MM.1S (cell line): ENCODE results near the gene CARD10.

Experiments used
- DNase-seq: peaks from one replicate; pipeline ENCODE4 v3.0.0-alpha.2; 2015
- H2AFZ ChIP-seq: fragments of 300-600 bp; sonication (generic); 2 replicates; pipeline ENCODE4 v1.6.0; 2016; ENCODE audit warnings: antibody characterized with exemption, low read length
- H3F3A ChIP-seq: fragments of 300-600 bp; sonication (generic); 2 replicates; pipeline ENCODE4 v1.6.1; 2016; ENCODE audit warnings: mild to moderate bottlenecking, antibody characterized with exemption, low read length, moderate library complexity, mixed read lengths; ENCODE audit not compliant: insufficient read depth
- H3K27ac ChIP-seq: fragments of 300-600 bp; sonication (generic); 2 replicates; pipeline ENCODE4 v1.5.1; 2016; ENCODE audit warnings: mild to moderate bottlenecking, low read length
- H3K27me3 ChIP-seq: fragments of 300-600 bp; sonication (generic); replicated peaks from 2 replicates; pipeline ENCODE4 v1.6.0; 2016; ENCODE audit warnings: low read length; ENCODE audit not compliant: insufficient read depth
- H3K36me3 ChIP-seq: fragments of 300-600 bp; sonication (generic); replicated peaks from 2 replicates; pipeline ENCODE4 v1.6.1; 2016; ENCODE audit warnings: mild to moderate bottlenecking, low read length, mixed read lengths; ENCODE audit not compliant: insufficient read depth
- H3K4me1 ChIP-seq: fragments of 300-600 bp; sonication (generic); 2 replicates; pipeline ENCODE4 v1.6.1; 2016; ENCODE audit warnings: low read length, mixed read lengths
- H3K4me2 ChIP-seq: fragments of 300-600 bp; sonication (generic); 2 replicates; pipeline ENCODE4 v1.6.0; 2016; ENCODE audit warnings: low read depth, low read length
- H3K4me3 ChIP-seq: fragments of 300-600 bp; sonication (generic); 2 replicates; pipeline ENCODE4 v1.5.1; 2016; ENCODE audit warnings: low read length, mixed read lengths
- H3K79me2 ChIP-seq: fragments of 300-600 bp; sonication (generic); 2 replicates; pipeline ENCODE4 v1.6.1; 2016; ENCODE audit warnings: mixed run types, low read length, mixed read lengths
- H3K9ac ChIP-seq: fragments of 300-600 bp; sonication (generic); 2 replicates; pipeline ENCODE4 v1.6.1; 2016; ENCODE audit warnings: low read length, mixed read lengths
- H3K9me2 ChIP-seq: fragments of 300-600 bp; sonication (generic); replicated peaks from 2 replicates; pipeline ENCODE4 v1.6.1; 2016; ENCODE audit warnings: mild to moderate bottlenecking, low read length, mixed read lengths; ENCODE audit not compliant: insufficient read depth
- H3K9me3 ChIP-seq: fragments of 300-600 bp; sonication (generic); replicated peaks from 2 replicates; pipeline ENCODE4 v1.6.1; 2016; ENCODE audit warnings: mild to moderate bottlenecking, low read length, mixed read lengths; ENCODE audit not compliant: insufficient read depth
- H4K20me1 ChIP-seq: fragments of 300-600 bp; sonication (generic); 2 replicates; pipeline ENCODE4 v1.6.1; 2016; ENCODE audit warnings: mild to moderate bottlenecking, low read length, moderate library complexity, mixed read lengths; ENCODE audit not compliant: insufficient read depth
- CTCF ChIP-seq: fragments of 300-600 bp; sonication (generic); IDR thresholded peaks from 2 replicates; pipeline ENCODE4 v1.5.1; 2016; ENCODE audit warnings: antibody characterized with exemption, low read length, mixed read lengths
- EZH2 ChIP-seq: fragments of 300-600 bp; sonication (generic); optimal IDR thresholded peaks from 2 replicates; pipeline ENCODE3; 2017; ENCODE audit warnings: low read depth, mild to moderate bottlenecking, antibody characterized with exemption, low read length, mixed read lengths
- EZH2phosphoT487 ChIP-seq: fragments of 300-600 bp; sonication (generic); IDR thresholded peaks from 2 replicates; pipeline ENCODE4 v1.6.1; 2018; ENCODE audit warnings: antibody characterized with exemption, low read length

CARD10 gene

GRCh38 chr22:37561212-37562048 is 42.2 kb upstream of the CARD10 start:
- TF ChIP-seq CTCF (peak; percentile 74), EZH2phosphoT487 (no peak)
- Histone ChIP-seq H3K9ac (no peak overlapping the region), H3K79me2 (no peaks in the 10 kb centered on the region), H4K20me1 (no peaks in the 10 kb centered on the region), H3K36me3 (no peaks in the 10 kb centered on the region), H3K9me3 (no peaks in the 10 kb centered on the region), H3F3A (no peaks in the 10 kb centered on the region), H3K4me3 (no peak overlapping the region), H3K9me2 (no peaks in the 10 kb centered on the region), H3K27ac (no peak overlapping the region), H3K4me1 (peaks cover 12% of the 10 kb centered on the region), H3K4me2 (peak overlapping the region; percentile 33; the same call in 1 of the 2 replicates), H2AFZ (peak overlapping the region; percentile 53; the same call in 1 of the 2 replicates), H3K27me3 (peaks cover 53% of the 10 kb centered on the region)
- peak; percentile 46 for DNase-seq

- Histone ChIP-seq H3K9ac (no peak overlapping the region), H4K20me1 (no peaks in the 10 kb centered on the region), H3K9me2 (no peaks in the 10 kb centered on the region), H3K9me3 (no peaks in the 10 kb centered on the region), H3K36me3 (no peaks in the 10 kb centered on the region), H3K4me2 (no peak overlapping the region), H3K4me1 (peaks cover 9% of the 10 kb centered on the region), H3K79me2 (no peaks in the 10 kb centered on the region), H3F3A (no peaks in the 10 kb centered on the region), H2AFZ (no peak overlapping the region), H3K27ac (no peak overlapping the region), H3K4me3 (no peak overlapping the region), H3K27me3 (peaks cover 59% of the 10 kb centered on the region)
- no peak for DNase-seq
- TF ChIP-seq EZH2 (no peak), CTCF (no peak), EZH2phosphoT487 (no peak)
Measured at GRCh38 chr22:37560608-37561211, 41.5 kb upstream of the CARD10 start.

- Histone ChIP-seq H2AFZ (no peak within 1 kb of the TSS), H3K4me2 (no peak within 1 kb of the TSS; the same call in 1 of the 2 replicates)
Measured at GRCh38 chr22:37559901-37560607, 40.8 kb upstream of the CARD10 start, which contains the start of gene CDC42EP1. Gene CDC42EP1, plus strand, starts transcription at chr22:37560480. Its CDS starts 5,870 bp downstream, at chr22:37566350.

More at GRCh38 chr22:37559901-37560607, 40.8 kb upstream of the CARD10 start, which contains the start of gene CDC42EP1:
- H3K9ac ChIP-seq: no peak within 1 kb of the TSS
- H3F3A ChIP-seq: no peaks in the 10 kb centered on the region
- H3K36me3 ChIP-seq: no peaks in the 10 kb centered on the region
- H3K4me1 ChIP-seq: peaks cover 9% of the 10 kb centered on the region
- TF ChIP-seq EZH2phosphoT487 (no peak), CTCF (no peak), EZH2 (no peak)
- no peak within 1 kb of the TSS for H3K27ac ChIP-seq
- no peaks in the 10 kb centered on the region for H3K9me2 ChIP-seq
- H3K79me2 ChIP-seq: no peaks in the 10 kb centered on the region
- H4K20me1 ChIP-seq: no peaks in the 10 kb centered on the region
- H3K4me3 ChIP-seq: no peak within 1 kb of the TSS
- peaks cover 62% of the 10 kb centered on the region for H3K27me3 ChIP-seq
- DNase-seq: no peak
- H3K9me3 ChIP-seq: no peaks in the 10 kb centered on the region
